GM19023 (cell line): Measurements from ENCODE around the gene RABGAP1.

ENCODE experiments used
- ATAC-seq: cut with Tn5 transposase; IDR thresholded peaks from one replicate; pipeline ENCODE4 v1.9.1; 2021; ENCODE audit warnings: mild to moderate bottlenecking, moderate library complexity; ENCODE audit not compliant: unreplicated experiment

RABGAP1 gene

GRCh38 chr9:123007269-123007668, 66.4 kb downstream of the RABGAP1 start:
- ATAC-seq = no peak

GRCh38 chr9:123008909-123009308, 68.1 kb downstream of the RABGAP1 start:
- ATAC-seq = no peak

- ATAC-seq = no peak
These were observed 70.6 kb downstream of the RABGAP1 start for GRCh38 chr9:123011380-123011779.

GRCh38 chr9:123011878-123012528, 71.2 kb downstream of the RABGAP1 start:
- ATAC-seq = no peak

GRCh38 chr9:123016631-123017030, 75.8 kb downstream of the RABGAP1 start:
- no peak for ATAC-seq

GRCh38 chr9:123020796-123021195, 80.0 kb downstream of the RABGAP1 start:
- no peak for ATAC-seq

GRCh38 chr9:123026425-123026824, 85.6 kb downstream of the RABGAP1 start:
- ATAC-seq = no peak

- no peak for ATAC-seq
These were observed 86.7 kb downstream of the RABGAP1 start for GRCh38 chr9:123027517-123027916.

GRCh38 chr9:123028136-123028535, 87.3 kb downstream of the RABGAP1 start:
- no peak for ATAC-seq

- ATAC-seq = no peak
These were observed 88.2 kb downstream of the RABGAP1 start for GRCh38 chr9:123028973-123029372.

- ATAC-seq = no peak
These were observed 91.1 kb downstream of the RABGAP1 start for GRCh38 chr9:123031963-123032362.

GRCh38 chr9:123033352-123033751, 92.5 kb downstream of the RABGAP1 start, which contains the start of gene GPR21:
TSS of gene GPR21 (plus strand) at chr9:123033667. CDS start at chr9:123034567, 900 bp downstream.
- ATAC-seq = no peak

- ATAC-seq = no peak
These were observed 93.2 kb downstream of the RABGAP1 start for GRCh38 chr9:123033864-123034601.

GRCh38 chr9:123034881-123035510, 94.2 kb downstream of the RABGAP1 start:
- ATAC-seq = no peak

- no peak for ATAC-seq
These were observed 95.0 kb downstream of the RABGAP1 start for GRCh38 chr9:123035791-123036190.

GRCh38 chr9:123036893-123037545, 96.2 kb downstream of the RABGAP1 start:
- no peak for ATAC-seq

GRCh38 chr9:123039617-123040219, 98.9 kb downstream of the RABGAP1 start:
- ATAC-seq = no peak

- no peak for ATAC-seq
These were observed 100.0 kb downstream of the RABGAP1 start for GRCh38 chr9:123040801-123041200.

GRCh38 chr9:123041489-123041888, 100.7 kb downstream of the RABGAP1 start:
- ATAC-seq = no peak

GRCh38 chr9:123043081-123043939, 102.5 kb downstream of the RABGAP1 start:
- ATAC-seq = no peak
